Mucosa of rectum (tissue), 2 donors: ENCODE measurements around the gene ERCC6.

ENCODE experiments used
- H3K27ac ChIP-seq, 2 donors: one replicate each; pipeline ENCODE4 v1.7.0; 2013; ENCODE audit warnings: inconsistent platforms in 2 of 2, low read depth in 2 of 2, low read length in 2 of 2
- H3K27me3 ChIP-seq, 2 donors: one replicate each; pipeline ENCODE4 v1.7.0; 2013; ENCODE audit warnings: low read length in 2 of 2; ENCODE audit not compliant: control insufficient read depth in 2 of 2, insufficient read depth in 2 of 2
- H3K36me3 ChIP-seq, 2 donors: one replicate each; pipeline ENCODE4 v1.7.0; 2013; ENCODE audit warnings: low read length in 2 of 2; ENCODE audit not compliant: control insufficient read depth in 2 of 2, insufficient read depth in 2 of 2
- H3K4me1 ChIP-seq, 2 donors: one replicate each; pipeline ENCODE4 v1.7.0; 2013; ENCODE audit warnings: low read length in 2 of 2, mild to moderate bottlenecking in 1 of 2; ENCODE audit not compliant: control insufficient read depth in 2 of 2, insufficient read depth in 2 of 2
- H3K4me3 ChIP-seq, 2 donors: one replicate each; pipeline ENCODE4 v1.7.0; 2013; ENCODE audit warnings: low read length in 2 of 2
- H3K9ac ChIP-seq, 2 donors: one replicate each; pipeline ENCODE4 v1.7.0; 2013; ENCODE audit warnings: low read length in 2 of 2, low read depth in 1 of 2, mild to moderate bottlenecking in 1 of 2
- H3K9me3 ChIP-seq, 2 donors: one replicate each; pipeline ENCODE4 v1.7.0; 2013; ENCODE audit warnings: low read length in 2 of 2; ENCODE audit not compliant: control insufficient read depth in 2 of 2
- donor health status: healthy.
- donor health status: Normal muscosa, but diverticular disease.

Gene ERCC6

DNA sequence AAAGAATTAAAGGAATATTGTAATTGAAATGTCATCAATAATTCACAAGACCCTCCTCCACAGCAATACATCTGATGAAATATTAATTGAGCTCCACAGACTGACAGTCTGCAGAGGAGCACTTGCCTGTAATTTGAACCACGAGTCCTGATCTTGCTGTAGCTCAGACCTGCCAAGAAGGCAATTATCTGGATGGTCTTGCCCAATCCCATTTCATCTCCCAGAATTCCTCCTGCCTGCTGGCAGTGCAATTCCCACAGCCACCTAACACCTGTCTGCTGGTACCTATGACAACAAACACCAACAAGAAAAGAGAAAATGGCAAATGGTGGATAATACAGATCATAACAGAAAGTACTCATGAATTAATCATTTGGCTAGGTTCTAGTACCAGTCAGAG is 38.5 kb downstream of the ERCC6 start:
- Histone ChIP-seq H3K36me3 (peaks cover 3 to 9% of the 10 kb centered on the region in 2 donors), H3K27ac (no peak overlapping the region), H3K27me3 (no peaks in the 10 kb centered on the region), H3K9ac (no peak overlapping the region), H3K4me1 (peaks cover 2 to 4% of the 10 kb centered on the region in 2 donors), H3K4me3 (no peak overlapping the region), H3K9me3 (no peaks in the 10 kb centered on the region)

DNA sequence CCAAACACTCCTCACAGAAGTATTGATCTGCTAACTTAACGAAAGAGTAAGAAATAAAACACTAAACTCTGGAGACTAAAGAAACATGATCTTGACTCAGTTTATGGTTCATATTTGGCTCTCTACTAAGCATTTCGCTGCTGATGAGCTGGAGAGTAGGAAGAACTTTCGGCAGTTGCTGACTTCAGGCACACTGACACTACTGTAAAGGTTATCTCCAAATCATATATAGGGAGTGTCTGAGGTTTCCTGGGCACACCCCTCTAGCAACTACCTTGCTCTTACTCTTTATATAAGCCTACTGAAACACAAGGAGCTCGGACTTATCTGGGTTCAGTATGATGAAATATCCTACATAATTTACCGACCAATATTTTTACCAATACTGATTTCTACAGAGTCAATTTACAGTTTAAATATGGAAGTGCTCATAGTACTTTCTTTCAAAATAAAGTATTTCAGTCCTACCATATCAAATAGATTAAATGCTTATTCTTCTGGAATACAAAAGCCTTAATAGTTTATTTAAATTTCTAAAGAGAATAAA is 39.5 kb downstream of the ERCC6 start:
- Histone ChIP-seq H3K4me1 (peaks cover 2 to 4% of the 10 kb centered on the region in 2 donors), H3K27ac (peak overlapping the region; percentile 27 to 49), H3K27me3 (no peaks in the 10 kb centered on the region), H3K4me3 (no peak overlapping the region), H3K9me3 (no peaks in the 10 kb centered on the region), H3K9ac (no peak overlapping the region), H3K36me3 (peaks cover 3 to 5% of the 10 kb centered on the region in 2 donors)

DNA sequence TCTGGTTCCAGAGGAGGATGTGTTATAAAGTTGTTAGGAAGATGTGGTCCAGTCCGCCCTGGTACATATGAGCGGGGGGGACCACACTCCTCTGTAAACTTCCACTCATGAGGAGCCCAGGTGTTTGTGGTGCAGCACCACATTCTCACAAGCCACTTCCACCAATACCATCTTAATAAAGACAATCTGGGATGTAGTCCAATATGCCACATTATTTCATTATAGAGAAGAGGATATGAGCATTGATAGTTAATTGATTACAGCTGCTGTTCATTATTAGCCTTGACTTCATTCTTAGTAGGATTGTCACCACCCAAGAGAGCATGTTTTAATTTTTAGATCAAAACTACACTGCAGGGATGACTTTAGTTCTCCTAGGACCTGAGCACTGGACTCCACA is 40.5 kb downstream of the ERCC6 start:
- H3K4me3 ChIP-seq, result no peak overlapping the region
- H3K9ac ChIP-seq, result no peak overlapping the region
- H3K4me1 ChIP-seq, result peaks cover 2 to 4% of the 10 kb centered on the region in 2 donors
- no peaks in the 10 kb centered on the region for H3K27me3 ChIP-seq
- H3K9me3 ChIP-seq, result no peaks in the 10 kb centered on the region
- H3K27ac ChIP-seq, result no peak overlapping the region
- H3K36me3 ChIP-seq, result peaks cover 3 to 5% of the 10 kb centered on the region in 2 donors

DNA sequence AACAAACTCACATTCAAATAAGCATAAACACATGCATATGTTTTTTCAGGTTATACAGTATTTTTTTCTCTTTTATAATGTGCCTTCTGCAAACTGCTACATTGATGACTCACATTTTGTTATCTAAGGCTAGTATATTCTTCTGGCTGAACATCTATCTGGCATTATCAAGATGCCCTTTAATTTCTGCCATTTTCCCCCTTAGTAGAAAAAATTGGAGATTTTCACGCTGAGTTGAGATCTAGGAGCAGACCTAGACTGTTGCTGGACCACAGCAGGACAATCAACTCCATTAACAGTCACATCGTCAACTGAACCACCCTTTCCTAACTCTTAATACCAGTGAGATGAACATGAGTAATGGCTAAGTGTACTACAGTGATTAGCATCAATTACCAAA is 41.6 kb downstream of the ERCC6 start:
- Histone ChIP-seq H3K4me1 (peaks cover 2 to 4% of the 10 kb centered on the region in 2 donors), H3K27ac (no peak overlapping the region)

DNA sequence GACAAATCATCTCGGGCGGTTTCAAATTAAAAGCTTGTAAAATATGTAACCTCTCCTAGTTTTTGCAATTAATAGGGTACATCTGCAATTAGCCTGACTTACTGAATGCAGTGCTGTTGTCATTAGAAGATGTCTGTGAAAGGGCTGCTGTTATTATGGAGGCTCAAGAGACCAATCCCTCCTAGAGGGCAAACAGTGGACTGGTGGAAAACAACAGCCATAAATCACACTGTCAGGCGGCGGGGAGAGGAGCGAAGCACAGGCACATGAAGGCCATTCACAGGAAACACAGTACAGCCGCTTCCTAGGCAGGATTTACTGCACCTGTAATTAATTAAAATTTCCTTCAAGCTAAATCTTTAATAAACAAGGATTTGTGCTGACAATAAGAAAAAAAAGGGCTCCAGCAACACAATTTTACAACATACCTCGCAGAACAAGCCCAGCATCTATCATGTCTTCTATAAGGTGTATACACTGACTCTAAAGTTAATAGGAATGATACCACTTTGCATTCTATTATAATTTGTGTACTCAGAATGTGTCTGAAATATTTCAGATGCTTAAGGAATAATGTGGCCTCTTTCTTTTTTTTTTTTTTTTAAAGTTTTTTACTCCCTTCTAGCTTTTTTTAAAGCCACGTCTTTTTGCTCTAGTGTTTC is 50.7 kb downstream of the ERCC6 start:
- no peak overlapping the region for H3K27ac ChIP-seq
- H3K27me3 ChIP-seq, result no peaks in the 10 kb centered on the region
- H3K4me3 ChIP-seq, result no peak overlapping the region
- H3K36me3 ChIP-seq, result peaks cover 3 to 5% of the 10 kb centered on the region in 2 donors
- H3K9ac ChIP-seq, result no peak overlapping the region
- no peaks in the 10 kb centered on the region for H3K4me1 ChIP-seq
- no peaks in the 10 kb centered on the region for H3K9me3 ChIP-seq

More for the DNA sequence above, 41.6 kb downstream of the ERCC6 start:
- Histone ChIP-seq H3K9ac (no peak overlapping the region), H3K9me3 (no peaks in the 10 kb centered on the region), H3K27me3 (no peaks in the 10 kb centered on the region), H3K4me3 (no peak overlapping the region), H3K36me3 (peaks cover 0 to 5% of the 10 kb centered on the region in 2 donors)

DNA sequence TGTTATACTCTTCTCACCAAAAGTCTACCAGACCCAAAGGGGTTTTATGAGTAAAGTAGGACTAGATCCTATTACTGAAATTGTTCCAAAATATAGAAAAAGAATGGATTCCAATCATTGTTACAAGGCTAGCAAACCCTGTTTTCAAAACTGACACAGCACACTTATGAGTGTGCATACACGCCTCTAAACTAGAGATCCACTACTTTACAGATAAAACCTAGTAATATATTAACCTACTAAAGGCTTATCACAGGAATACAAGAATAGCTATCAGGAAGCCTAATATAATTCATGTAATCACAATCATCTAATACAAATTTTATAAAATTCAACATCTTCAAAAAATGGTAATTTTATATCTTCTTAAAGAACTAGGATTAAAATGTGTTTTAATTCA is 52.2 kb downstream of the ERCC6 start:
- Histone ChIP-seq H3K9me3 (no peaks in the 10 kb centered on the region), H3K36me3 (peaks cover 7 to 9% of the 10 kb centered on the region in 2 donors), H3K27me3 (no peaks in the 10 kb centered on the region), H3K9ac (no peak overlapping the region), H3K4me1 (no peaks in the 10 kb centered on the region), H3K4me3 (no peak overlapping the region), H3K27ac (no peak overlapping the region)

DNA sequence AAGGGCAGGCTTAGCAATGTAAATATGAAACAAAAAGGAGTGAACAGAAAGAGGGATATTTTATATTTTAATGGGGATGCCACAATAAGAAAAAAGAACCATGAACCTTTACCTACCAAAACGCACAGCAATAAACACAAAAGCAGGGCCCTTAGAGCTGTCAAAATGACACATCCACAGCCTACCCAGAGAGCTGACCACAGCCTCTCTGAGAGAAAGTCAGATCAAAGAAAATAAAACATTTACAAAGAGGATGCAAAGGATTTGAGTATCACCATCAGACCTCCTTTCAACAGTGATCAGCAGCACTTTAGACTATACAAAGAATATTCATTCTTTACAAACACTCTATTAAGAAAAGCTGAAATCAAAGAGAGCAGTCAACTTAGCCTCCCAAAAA is 52.9 kb downstream of the ERCC6 start:
- Histone ChIP-seq H3K9ac (no peak overlapping the region), H3K4me3 (no peak overlapping the region), H3K27ac (no peak overlapping the region), H3K4me1 (no peaks in the 10 kb centered on the region), H3K27me3 (no peaks in the 10 kb centered on the region), H3K9me3 (no peaks in the 10 kb centered on the region), H3K36me3 (peaks cover 11% of the 10 kb centered on the region in 2 donors)

DNA sequence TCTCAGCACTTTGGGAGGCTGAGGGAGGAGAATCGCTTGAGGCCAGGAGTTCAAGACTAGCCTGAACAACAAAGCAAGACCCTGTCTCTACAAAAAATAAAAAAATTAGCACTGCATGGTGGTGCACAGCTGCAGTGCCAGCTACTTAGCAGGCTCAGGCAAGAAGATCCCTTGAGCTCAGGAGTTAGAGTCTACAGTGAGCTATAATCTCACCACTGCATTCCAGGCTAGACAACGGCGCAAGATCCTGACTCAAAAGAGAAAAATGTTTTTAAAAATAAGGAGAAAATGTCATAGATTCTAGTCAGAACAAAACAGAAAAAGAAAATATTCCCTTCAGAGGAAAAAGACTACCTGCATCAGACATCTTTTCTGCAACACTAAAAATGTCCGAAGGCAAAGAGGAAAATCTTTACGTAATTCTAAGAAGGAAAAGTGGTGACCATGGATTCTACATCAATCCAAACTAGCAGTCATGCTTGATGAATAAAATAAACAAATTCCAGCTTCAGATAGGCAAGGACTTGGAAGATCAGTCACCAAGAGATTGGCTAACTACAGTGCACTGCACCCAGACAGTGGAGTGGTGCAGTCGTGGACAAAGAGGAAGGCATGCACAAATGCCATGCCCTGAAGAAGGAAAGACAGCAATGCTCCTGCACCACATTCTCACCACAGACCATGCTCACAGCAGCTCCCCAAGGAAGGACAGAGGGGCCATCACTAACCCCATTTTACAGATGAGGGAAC is 54.3 kb downstream of the ERCC6 start:
- Histone ChIP-seq H3K27me3 (no peaks in the 10 kb centered on the region), H3K9ac (no peak overlapping the region), H3K4me1 (no peaks in the 10 kb centered on the region), H3K4me3 (no peak overlapping the region), H3K27ac (no peak overlapping the region), H3K9me3 (no peaks in the 10 kb centered on the region), H3K36me3 (peaks cover 9 to 11% of the 10 kb centered on the region in 2 donors)

DNA sequence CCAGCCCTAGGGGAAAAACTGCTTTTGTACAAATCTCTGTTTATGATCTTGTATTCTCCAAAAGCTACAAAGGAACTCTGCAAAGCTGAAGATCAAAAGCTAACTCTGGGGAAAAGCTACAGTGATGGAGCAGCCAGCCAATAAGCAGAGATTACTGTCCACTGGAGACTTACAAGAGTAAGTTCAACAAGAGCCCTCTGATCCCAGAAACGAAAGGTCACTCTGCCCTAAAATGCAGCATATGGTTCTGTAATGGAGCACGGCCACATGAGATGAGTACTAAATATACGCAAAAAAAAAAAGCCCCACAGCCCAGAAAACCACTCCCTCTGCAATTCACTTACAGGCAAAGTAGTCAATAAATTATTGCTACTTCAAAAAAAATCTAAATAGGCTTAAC is 60.1 kb downstream of the ERCC6 start:
- Histone ChIP-seq H3K27ac (no peak overlapping the region), H3K36me3 (peaks cover 46% of the 10 kb centered on the region in 2 donors), H3K27me3 (no peaks in the 10 kb centered on the region), H3K4me3 (no peak overlapping the region), H3K4me1 (no peaks in the 10 kb centered on the region), H3K9ac (no peak overlapping the region), H3K9me3 (no peaks in the 10 kb centered on the region)

DNA sequence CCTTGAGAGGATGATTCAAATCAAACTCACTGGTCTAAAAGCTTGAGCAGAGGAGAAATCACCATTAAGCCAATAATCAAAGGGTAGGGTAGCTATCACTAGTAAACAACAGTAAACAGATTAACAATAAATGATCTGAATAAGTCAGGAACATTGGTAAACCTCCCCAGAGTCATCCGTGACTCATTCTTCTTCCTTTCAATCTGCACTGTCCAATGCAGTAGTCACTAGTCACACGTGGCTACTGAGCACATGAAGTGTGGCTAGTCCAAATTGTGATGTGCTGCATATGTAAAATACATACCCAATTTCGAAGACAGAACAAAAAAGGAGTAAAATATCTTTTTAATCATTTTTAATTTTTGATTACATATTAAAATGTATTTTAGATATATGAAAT is 64.0 kb downstream of the ERCC6 start:
- no peaks in the 10 kb centered on the region for H3K4me1 ChIP-seq
- no peak overlapping the region for H3K27ac ChIP-seq
- H3K4me3 ChIP-seq, result no peak overlapping the region
- no peaks in the 10 kb centered on the region for H3K9me3 ChIP-seq
- H3K36me3 ChIP-seq, result peaks cover 67 to 68% of the 10 kb centered on the region in 2 donors
- no peaks in the 10 kb centered on the region for H3K27me3 ChIP-seq
- no peak overlapping the region for H3K9ac ChIP-seq
